Measurements from ENCODE around the gene PLCB1.

DNA sequence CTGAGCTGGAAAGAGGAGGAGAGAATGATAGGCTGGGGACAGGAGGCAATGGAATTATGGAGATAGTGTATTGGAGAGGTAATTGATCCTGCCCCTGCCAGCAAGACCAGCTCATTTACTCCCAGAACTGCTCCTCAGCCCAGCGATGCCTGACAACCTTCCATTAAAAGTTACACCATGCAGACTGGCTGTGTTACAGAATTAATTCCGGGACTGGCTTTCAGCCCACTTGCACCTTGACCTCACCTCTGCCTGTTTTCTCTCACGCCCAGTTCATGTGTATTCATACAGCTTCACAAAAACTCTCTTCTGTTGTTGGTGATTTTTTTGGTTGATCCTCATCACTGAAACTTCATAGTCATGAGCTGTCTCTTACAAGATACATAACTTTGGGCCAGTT, 207.3 kb downstream of the PLCB1 start:
- TF ChIP-seq, protein P1, sequence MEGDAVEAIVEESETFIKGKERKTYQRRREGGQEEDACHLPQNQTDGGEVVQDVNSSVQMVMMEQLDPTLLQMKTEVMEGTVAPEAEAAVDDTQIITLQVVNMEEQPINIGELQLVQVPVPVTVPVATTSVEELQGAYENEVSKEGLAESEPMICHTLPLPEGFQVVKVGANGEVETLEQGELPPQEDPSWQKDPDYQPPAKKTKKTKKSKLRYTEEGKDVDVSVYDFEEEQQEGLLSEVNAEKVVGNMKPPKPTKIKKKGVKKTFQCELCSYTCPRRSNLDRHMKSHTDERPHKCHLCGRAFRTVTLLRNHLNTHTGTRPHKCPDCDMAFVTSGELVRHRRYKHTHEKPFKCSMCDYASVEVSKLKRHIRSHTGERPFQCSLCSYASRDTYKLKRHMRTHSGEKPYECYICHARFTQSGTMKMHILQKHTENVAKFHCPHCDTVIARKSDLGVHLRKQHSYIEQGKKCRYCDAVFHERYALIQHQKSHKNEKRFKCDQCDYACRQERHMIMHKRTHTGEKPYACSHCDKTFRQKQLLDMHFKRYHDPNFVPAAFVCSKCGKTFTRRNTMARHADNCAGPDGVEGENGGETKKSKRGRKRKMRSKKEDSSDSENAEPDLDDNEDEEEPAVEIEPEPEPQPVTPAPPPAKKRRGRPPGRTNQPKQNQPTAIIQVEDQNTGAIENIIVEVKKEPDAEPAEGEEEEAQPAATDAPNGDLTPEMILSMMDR (IDR thresholded peaks at IDR 0.05; ENCODE audit: extremely low read depth in 1 of 2, insufficient read depth in 1 of 2, low read depth in 1 of 2, low read length in 2 of 2), result no peak
- TF ChIP-seq EZH2 (IDR thresholded peaks at IDR 0.05; ENCODE audit: borderline replicate concordance, low read depth, low read length, severe bottlenecking) (no peak), JUN (IDR thresholded peaks at IDR 0.05; ENCODE audit: borderline replicate concordance, insufficient read depth, insufficient read length, low read depth) (no peak)
